HAP-1 (cell line): ENCODE results near the gene GJC2.

Experiments used
- DNase-seq, 2 experiments: peaks; one replicate each; pipeline ENCODE4 v3.0.0-alpha.2; 2016 to 2020; ENCODE audit warnings: low spot score in 2 of 2
- H3K27me3 ChIP-seq: fragments of 250-450 bp; sonication (Bioruptor Pico); 2 replicates; pipeline ENCODE4 v1.5.1; 2020; ENCODE audit warnings: low read depth, mild to moderate bottlenecking, moderate library complexity
- H3K36me3 ChIP-seq: fragments of 250-450 bp; sonication (Bioruptor Pico); replicated peaks from 2 replicates; pipeline ENCODE4 v1.5.1; 2020; ENCODE audit warnings: mild to moderate bottlenecking
- H3K4me1 ChIP-seq: fragments of 250-450 bp; sonication (Bioruptor Pico); 2 replicates; pipeline ENCODE4 v1.5.1; 2020; ENCODE audit warnings: mild to moderate bottlenecking
- H3K4me3 ChIP-seq: fragments of 250-450 bp; sonication (Bioruptor Pico); 2 replicates; pipeline ENCODE4 v1.5.1; 2020; ENCODE audit warnings: mild to moderate bottlenecking, moderate library complexity
- H3K9me3 ChIP-seq: fragments of 250-450 bp; sonication (Bioruptor Pico); 2 replicates; pipeline ENCODE4 v1.5.1; 2020; ENCODE audit warnings: mild to moderate bottlenecking, moderate library complexity
- in situ Hi-C: fragments of 300-500 bp; cut with MboI; formaldehyde crosslinking; loops from 3 replicates; pipeline ENCODE4 v1.14.3; 2020; ENCODE audit warnings: low sequenced_read_pairs, inconsistent platforms, mixed read lengths

Gene GJC2

DNA sequence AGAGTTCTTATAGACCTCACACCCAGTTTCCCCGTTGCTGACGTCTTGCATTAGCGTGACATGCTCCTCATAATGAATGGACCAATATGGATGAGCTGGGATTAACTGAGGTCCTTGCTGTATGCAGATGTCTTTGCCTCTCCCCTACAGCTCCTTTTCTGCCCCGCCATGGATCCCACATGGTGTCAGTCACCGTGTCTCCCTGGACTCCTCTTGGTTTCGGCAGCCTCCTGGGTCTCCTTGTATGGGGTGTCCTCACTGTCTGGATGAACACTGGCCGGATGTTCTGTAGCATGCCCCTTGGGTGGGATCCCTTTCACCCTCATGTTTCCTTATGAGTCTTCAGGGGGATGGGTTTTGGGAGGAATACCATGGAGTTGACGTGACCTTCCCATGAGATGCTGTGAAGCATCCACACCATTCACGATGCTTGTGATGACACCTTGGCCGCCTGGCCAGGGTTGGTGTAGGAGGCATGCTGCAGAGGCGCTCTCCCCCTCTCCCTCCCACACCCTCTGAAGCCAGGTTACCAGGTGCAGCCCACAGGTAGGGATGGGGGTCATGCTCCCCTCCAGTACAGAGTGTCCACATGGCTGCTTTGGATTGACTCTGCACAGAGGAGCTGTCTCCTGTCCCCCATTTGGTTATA lies 4.4 kb downstream of the GJC2 start:
- Histone ChIP-seq H3K9me3 (no peaks in the 10 kb centered on the region), H3K36me3 (no peaks in the 10 kb centered on the region; the same call in 1 of the 2 replicates), H3K4me3 (no peak overlapping the region), H3K27me3 (no peaks in the 10 kb centered on the region), H3K4me1 (no peaks in the 10 kb centered on the region)
- in situ Hi-C loops = no loop called here
- no peak for DNase-seq

- Histone ChIP-seq H3K9me3 (no peaks in the 10 kb centered on the region), H3K4me3 (no peak overlapping the region), H3K27me3 (no peaks in the 10 kb centered on the region), H3K4me1 (no peaks in the 10 kb centered on the region), H3K36me3 (no peaks in the 10 kb centered on the region; the same call in 1 of the 2 replicates)
- in situ Hi-C loops = no loop called here
- no peak for DNase-seq
Observed at GRCh38 chr1:228154670-228155571, 5.2 kb downstream of the GJC2 start.

- H3K4me1 ChIP-seq = no peaks in the 10 kb centered on the region
- no peak overlapping the region for H3K4me3 ChIP-seq
- H3K9me3 ChIP-seq = no peaks in the 10 kb centered on the region
- H3K36me3 ChIP-seq = no peaks in the 10 kb centered on the region
- in situ Hi-C loops = no loop called here
- no peak for DNase-seq
- H3K27me3 ChIP-seq = no peaks in the 10 kb centered on the region
Observed at GRCh38 chr1:228155596-228156514, 6.1 kb downstream of the GJC2 start.

DNA sequence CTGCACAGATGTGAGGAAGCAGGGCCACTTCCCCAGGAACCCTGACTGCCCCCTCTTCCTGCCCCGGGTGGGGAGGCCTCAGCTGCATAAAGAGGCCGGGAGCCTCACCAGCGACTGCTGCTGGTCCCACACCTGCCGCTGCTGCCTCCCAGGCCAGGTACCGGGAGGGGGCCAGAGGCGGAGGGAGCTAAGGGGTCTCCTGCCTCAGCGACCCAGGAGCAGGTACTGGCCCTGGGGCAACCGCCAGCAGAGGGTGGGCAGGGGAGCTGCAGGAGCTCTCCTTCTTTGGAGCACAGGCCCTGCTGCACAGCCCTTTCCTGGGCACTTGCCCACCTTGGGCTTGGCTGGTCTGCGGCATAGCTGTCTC lies 6.8 kb downstream of the GJC2 start:
- no peaks in the 10 kb centered on the region for H3K9me3 ChIP-seq
- in situ Hi-C loops = no loop called here
- no peaks in the 10 kb centered on the region for H3K36me3 ChIP-seq
- H3K4me1 ChIP-seq = no peaks in the 10 kb centered on the region
- H3K27me3 ChIP-seq = no peaks in the 10 kb centered on the region
- no peak for DNase-seq
- no peak overlapping the region for H3K4me3 ChIP-seq

GRCh38 chr1:228156941-228157728 lies 7.4 kb downstream of the GJC2 start:
- no peak for DNase-seq
- H3K9me3 ChIP-seq = no peaks in the 10 kb centered on the region
- no peak overlapping the region for H3K4me3 ChIP-seq
- no peaks in the 10 kb centered on the region for H3K27me3 ChIP-seq
- H3K36me3 ChIP-seq = no peaks in the 10 kb centered on the region
- no peaks in the 10 kb centered on the region for H3K4me1 ChIP-seq
- in situ Hi-C loops = no loop called here

DNA sequence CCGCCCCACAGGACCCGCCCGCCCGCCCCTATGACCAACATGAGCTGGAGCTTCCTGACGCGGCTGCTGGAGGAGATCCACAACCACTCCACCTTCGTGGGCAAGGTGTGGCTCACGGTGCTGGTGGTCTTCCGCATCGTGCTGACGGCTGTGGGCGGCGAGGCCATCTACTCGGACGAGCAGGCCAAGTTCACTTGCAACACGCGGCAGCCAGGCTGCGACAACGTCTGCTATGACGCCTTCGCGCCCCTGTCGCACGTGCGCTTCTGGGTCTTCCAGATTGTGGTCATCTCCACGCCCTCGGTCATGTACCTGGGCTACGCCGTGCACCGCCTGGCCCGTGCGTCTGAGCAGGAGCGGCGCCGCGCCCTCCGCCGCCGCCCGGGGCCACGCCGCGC lies 8.0 kb downstream of the GJC2 start:
- no peak overlapping the region for H3K4me3 ChIP-seq
- in situ Hi-C loops = no loop called here
- H3K9me3 ChIP-seq = no peaks in the 10 kb centered on the region
- H3K36me3 ChIP-seq = no peaks in the 10 kb centered on the region
- no peaks in the 10 kb centered on the region for H3K27me3 ChIP-seq
- H3K4me1 ChIP-seq = no peaks in the 10 kb centered on the region
- no peak for DNase-seq

GRCh38 chr1:228158151-228159007 lies 8.6 kb downstream of the GJC2 start:
- no peaks in the 10 kb centered on the region for H3K9me3 ChIP-seq
- DNase-seq = no peak
- H3K27me3 ChIP-seq = no peaks in the 10 kb centered on the region
- no peaks in the 10 kb centered on the region for H3K36me3 ChIP-seq
- H3K4me1 ChIP-seq = no peaks in the 10 kb centered on the region
- no peak overlapping the region for H3K4me3 ChIP-seq
- in situ Hi-C loops = no loop called here

- in situ Hi-C loops = no loop called here
- no peak overlapping the region for H3K4me3 ChIP-seq
- DNase-seq = no peak
- no peaks in the 10 kb centered on the region for H3K4me1 ChIP-seq
- no peaks in the 10 kb centered on the region for H3K9me3 ChIP-seq
- H3K36me3 ChIP-seq = no peaks in the 10 kb centered on the region
- H3K27me3 ChIP-seq = no peaks in the 10 kb centered on the region
Observed at GRCh38 chr1:228159008-228159665, 9.4 kb downstream of the GJC2 start.

DNA sequence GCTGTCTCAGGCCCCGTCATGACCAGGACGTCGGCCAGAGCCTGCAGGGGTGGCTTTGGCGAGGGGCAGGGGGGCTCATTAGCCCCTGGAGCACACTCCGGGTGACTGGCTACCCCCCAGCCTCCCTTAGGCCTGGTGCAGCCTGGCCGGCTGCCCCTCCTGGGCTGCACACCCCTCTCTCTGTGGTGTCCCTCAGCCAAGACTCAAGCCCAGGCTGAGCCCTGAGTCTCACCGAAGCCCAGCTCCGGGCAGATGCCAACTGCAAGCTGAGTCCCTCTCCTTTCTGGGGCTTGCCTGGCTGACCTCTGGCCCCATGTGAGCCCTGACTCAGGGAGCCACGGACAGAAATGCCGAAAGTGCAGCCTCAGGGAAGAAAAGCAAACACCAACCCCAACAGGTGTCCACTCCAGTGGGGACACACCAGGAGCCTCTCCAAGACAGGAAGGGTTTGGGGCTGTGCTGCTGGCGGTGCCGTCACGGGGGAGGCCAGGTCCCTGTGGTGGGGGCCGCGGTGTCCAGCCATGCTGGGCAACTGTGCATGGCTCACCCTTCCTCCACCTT lies 10.6 kb downstream of the GJC2 start:
- Histone ChIP-seq H3K27me3 (no peaks in the 10 kb centered on the region), H3K4me3 (no peak overlapping the region), H3K9me3 (no peaks in the 10 kb centered on the region), H3K4me1 (peaks cover 7% of the 10 kb centered on the region), H3K36me3 (no peaks in the 10 kb centered on the region)
- in situ Hi-C loops = no loop called here
- no peak for DNase-seq

DNA sequence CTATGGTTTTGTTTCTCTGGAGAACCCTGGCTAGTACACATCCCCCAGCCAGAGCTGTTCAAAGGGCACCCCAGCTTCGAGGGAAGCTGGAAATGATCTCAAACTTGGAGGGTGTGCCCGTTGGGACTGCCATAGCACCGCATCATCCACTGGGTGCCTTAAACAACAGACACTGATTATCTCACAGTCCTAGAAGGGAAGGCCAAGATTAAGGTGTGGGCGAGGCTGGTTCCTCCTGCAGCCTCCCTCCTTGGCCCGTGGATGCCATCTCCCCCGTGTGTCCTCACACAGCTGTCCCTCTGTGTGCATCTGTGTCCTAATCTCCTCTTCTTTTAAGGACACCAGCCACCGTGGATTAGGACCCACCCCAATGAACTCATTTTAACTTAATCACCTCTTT lies 11.6 kb downstream of the GJC2 start:
- DNase-seq = no peak
- in situ Hi-C loops = no loop called here
- Histone ChIP-seq H3K27me3 (no peaks in the 10 kb centered on the region), H3K36me3 (no peaks in the 10 kb centered on the region), H3K4me1 (peaks cover 9% of the 10 kb centered on the region), H3K9me3 (no peaks in the 10 kb centered on the region), H3K4me3 (no peak overlapping the region)

DNA sequence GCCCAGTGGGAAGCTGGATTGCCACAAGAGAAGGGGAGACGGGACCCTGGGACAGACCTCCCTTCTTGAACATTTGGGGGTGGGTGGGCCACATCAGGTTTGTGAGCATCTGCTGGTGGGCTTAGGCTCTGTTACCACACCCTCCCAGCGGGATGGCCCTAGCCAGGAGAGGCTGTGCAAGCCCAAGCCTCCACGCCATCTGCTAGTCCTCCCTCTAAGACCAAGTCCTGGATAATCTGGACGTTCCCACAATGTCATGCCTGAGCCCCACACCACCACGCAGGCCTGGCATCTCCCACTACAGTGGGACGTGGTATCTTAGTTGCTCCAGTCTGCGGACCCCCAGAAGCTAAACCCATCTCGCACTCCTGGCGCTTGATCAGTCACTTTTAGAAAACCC lies 12.1 kb downstream of the GJC2 start:
- peaks cover 10% of the 10 kb centered on the region for H3K4me1 ChIP-seq

More for the DNA sequence above, 12.1 kb downstream of the GJC2 start:
- in situ Hi-C loops = no loop called here
- no peak for DNase-seq
- H3K36me3 ChIP-seq = no peaks in the 10 kb centered on the region
- H3K4me3 ChIP-seq = no peak overlapping the region
- H3K9me3 ChIP-seq = no peaks in the 10 kb centered on the region
- no peaks in the 10 kb centered on the region for H3K27me3 ChIP-seq
